NT2/D1 (cell line): Measurements from ENCODE around the gene TEKT5.

Experiments
- YY1 ChIP-seq: IDR thresholded peaks from 2 replicates; pipeline ENCODE4 v1.6.1; 2011; ENCODE audit not compliant: insufficient read length, insufficient read depth
- ZNF274 ChIP-seq: IDR thresholded peaks from 2 replicates; pipeline ENCODE4 v1.6.1; 2011; ENCODE audit warnings: mild to moderate bottlenecking, low read depth, low read length

DNA sequence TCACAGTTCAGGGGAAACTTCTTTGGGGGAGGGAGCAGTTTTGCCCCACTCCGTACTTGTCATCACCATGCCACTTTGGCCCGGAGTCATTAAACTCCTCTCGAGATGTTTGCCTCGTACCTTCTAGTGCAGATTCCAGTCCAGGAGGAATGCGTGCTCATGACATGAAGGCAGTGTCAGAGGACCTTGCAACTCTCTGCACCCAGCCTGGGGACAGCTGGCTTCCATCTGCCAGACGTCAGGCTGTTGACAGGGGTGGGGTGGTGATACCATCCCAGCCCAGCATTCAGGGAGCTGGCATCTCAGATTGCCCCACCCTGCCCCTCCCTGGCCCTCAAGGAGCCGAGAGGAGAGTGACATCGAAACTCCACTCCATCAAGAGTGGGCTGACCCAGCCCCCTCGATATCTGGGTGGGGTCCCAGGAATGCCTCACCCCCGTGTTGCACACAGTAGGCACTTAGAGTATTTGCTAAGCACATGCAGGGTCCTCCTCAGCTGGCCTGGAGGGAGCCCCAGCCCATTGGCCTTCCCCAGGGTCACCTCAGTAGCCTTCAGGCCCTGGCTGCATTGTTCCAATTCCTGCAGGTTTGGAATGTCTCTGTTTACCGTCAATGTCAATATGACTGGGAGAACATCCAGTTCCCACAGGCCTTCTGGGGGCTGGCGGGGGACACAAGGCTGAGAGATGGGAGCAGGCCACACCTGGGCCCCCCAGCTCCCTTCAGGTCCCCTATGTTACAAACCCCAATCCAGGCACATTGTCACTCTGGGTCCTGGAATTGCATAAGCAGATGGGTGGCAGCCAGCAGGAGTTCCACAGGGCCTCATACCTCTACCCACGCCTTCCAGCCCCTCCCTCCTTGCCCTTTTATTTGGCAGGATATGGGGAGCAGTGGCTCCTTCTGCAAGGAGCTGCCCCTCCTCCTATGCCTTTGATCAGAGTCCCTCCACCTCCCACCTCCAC is 93.0 kb downstream of the TEKT5 start:
- TF ChIP-seq ZNF274 (no peak), YY1 (no peak)
